Stimulated activated naive CD8-positive, alpha-beta T cell treated with anti-CD3 and anti-CD28 coated beads, Interleukin-15, Interleukin-2, amounts not matched to agents 100 ng/mL and 50 ng/mL, for 24 hours (primary cell): ENCODE results near the gene HIRA.

Experiments used
- H3K27ac Mint-ChIP-seq: one replicate; pipeline ENCODE4 v1.8.0; 2021; ENCODE audit warnings: mild to moderate bottlenecking, mixed read lengths
- H3K27me3 Mint-ChIP-seq: one replicate; pipeline ENCODE4 v1.8.0; 2021; ENCODE audit warnings: mixed read lengths
- H3K36me3 Mint-ChIP-seq: one replicate; pipeline ENCODE4 v1.8.0; 2021; ENCODE audit warnings: low read depth, mixed read lengths
- H3K4me1 Mint-ChIP-seq: one replicate; pipeline ENCODE4 v1.8.0; 2021; ENCODE audit warnings: low read depth, mixed read lengths
- H3K4me3 Mint-ChIP-seq: one replicate; pipeline ENCODE4 v1.8.0; 2021; ENCODE audit warnings: mild to moderate bottlenecking, mixed read lengths
- H3K9me3 Mint-ChIP-seq: one replicate; pipeline ENCODE4 v1.8.0; 2021; ENCODE audit warnings: mixed read lengths

HIRA gene

GRCh38 chr22:19431649-19432132 is at the start of gene HIRA:
HIRA (minus strand) TSS chr22:19431733; CDS start chr22:19431476, 257 bp downstream.
- Mint-ChIP-seq H3K9me3 (no peaks in the 10 kb centered on the region), H3K4me1 (peaks cover 52% of the 10 kb centered on the region), H3K36me3 (peaks cover 40% of the 10 kb centered on the region)

GRCh38 chr22:19480789-19481188 is 49.3 kb upstream of the HIRA start:
- H3K4me1 Mint-ChIP-seq = peaks cover 35% of the 10 kb centered on the region
- H3K4me3 Mint-ChIP-seq = peak overlapping the region; percentile 94
- H3K27me3 Mint-ChIP-seq = no peaks in the 10 kb centered on the region
- H3K27ac Mint-ChIP-seq = peak overlapping the region; percentile 99
- H3K36me3 Mint-ChIP-seq = peaks cover 46% of the 10 kb centered on the region
- H3K9me3 Mint-ChIP-seq = no peaks in the 10 kb centered on the region

More at GRCh38 chr22:19431649-19432132, at the start of gene HIRA:
- Mint-ChIP-seq H3K27ac (peak within 1 kb of the TSS; percentile 94), H3K27me3 (no peaks in the 10 kb centered on the region), H3K4me3 (peak within 1 kb of the TSS; percentile 86)

- H3K4me1 Mint-ChIP-seq = peaks cover 37% of the 10 kb centered on the region
- peak overlapping the region; percentile 99 for H3K27ac Mint-ChIP-seq
- H3K36me3 Mint-ChIP-seq = peaks cover 42% of the 10 kb centered on the region
- H3K27me3 Mint-ChIP-seq = no peaks in the 10 kb centered on the region
- peak overlapping the region; percentile 94 for H3K4me3 Mint-ChIP-seq
- H3K9me3 Mint-ChIP-seq = no peaks in the 10 kb centered on the region
These were observed 48.6 kb upstream of the HIRA start for GRCh38 chr22:19480173-19480568.

- no peaks in the 10 kb centered on the region for H3K9me3 Mint-ChIP-seq
- H3K27me3 Mint-ChIP-seq = no peaks in the 10 kb centered on the region
- peaks cover 37% of the 10 kb centered on the region for H3K4me1 Mint-ChIP-seq
- H3K27ac Mint-ChIP-seq = peak within 1 kb of the TSS; percentile 99
- H3K36me3 Mint-ChIP-seq = peaks cover 36% of the 10 kb centered on the region
- peak within 1 kb of the TSS; percentile 94 for H3K4me3 Mint-ChIP-seq
These were observed 48.0 kb upstream of the HIRA start, which contains the start of gene CDC45 for GRCh38 chr22:19479355-19480172. CDC45 (plus strand) TSS chr22:19479920; CDS start chr22:19479969, 49 bp downstream.

- Mint-ChIP-seq H3K27me3 (no peaks in the 10 kb centered on the region), H3K4me3 (peak within 1 kb of the TSS; percentile 94), H3K4me1 (peaks cover 37% of the 10 kb centered on the region), H3K27ac (peak within 1 kb of the TSS; percentile 99), H3K9me3 (no peaks in the 10 kb centered on the region), H3K36me3 (peaks cover 32% of the 10 kb centered on the region)
These were observed 47.4 kb upstream of the HIRA start, which contains the start of gene UFD1 for GRCh38 chr22:19478901-19479354. UFD1 (minus strand) TSS chr22:19479193; CDS start chr22:19479085, 108 bp downstream.

- Mint-ChIP-seq H3K27me3 (no peaks in the 10 kb centered on the region), H3K4me1 (peaks cover 37% of the 10 kb centered on the region), H3K4me3 (peak overlapping the region; percentile 94), H3K36me3 (peaks cover 32% of the 10 kb centered on the region), H3K27ac (peak overlapping the region; percentile 77), H3K9me3 (no peaks in the 10 kb centered on the region)
These were observed 46.7 kb upstream of the HIRA start for GRCh38 chr22:19478045-19478900.

- H3K27me3 Mint-ChIP-seq = no peaks in the 10 kb centered on the region
- no peaks in the 10 kb centered on the region for H3K9me3 Mint-ChIP-seq
- H3K27ac Mint-ChIP-seq = peak overlapping the region; percentile 77
- peaks cover 36% of the 10 kb centered on the region for H3K36me3 Mint-ChIP-seq
- peak overlapping the region; percentile 94 for H3K4me3 Mint-ChIP-seq
- H3K4me1 Mint-ChIP-seq = peaks cover 37% of the 10 kb centered on the region
These were observed 46.0 kb upstream of the HIRA start for GRCh38 chr22:19477321-19478044.

GRCh38 chr22:19476023-19476422 is 44.5 kb upstream of the HIRA start:
- Mint-ChIP-seq H3K36me3 (peaks cover 48% of the 10 kb centered on the region), H3K9me3 (no peaks in the 10 kb centered on the region), H3K27me3 (no peaks in the 10 kb centered on the region), H3K27ac (no peak overlapping the region), H3K4me3 (no peak overlapping the region), H3K4me1 (peaks cover 37% of the 10 kb centered on the region)

GRCh38 chr22:19473578-19473977 is 42.0 kb upstream of the HIRA start:
- Mint-ChIP-seq H3K27me3 (no peaks in the 10 kb centered on the region), H3K27ac (no peak overlapping the region), H3K4me1 (peaks cover 21% of the 10 kb centered on the region), H3K9me3 (no peaks in the 10 kb centered on the region), H3K4me3 (no peak overlapping the region), H3K36me3 (peaks cover 44% of the 10 kb centered on the region)

- H3K27me3 Mint-ChIP-seq = no peaks in the 10 kb centered on the region
- no peaks in the 10 kb centered on the region for H3K9me3 Mint-ChIP-seq
- peaks cover 12% of the 10 kb centered on the region for H3K4me1 Mint-ChIP-seq
- H3K4me3 Mint-ChIP-seq = no peak overlapping the region
- H3K27ac Mint-ChIP-seq = no peak overlapping the region
- peaks cover 57% of the 10 kb centered on the region for H3K36me3 Mint-ChIP-seq
These were observed 40.7 kb upstream of the HIRA start for GRCh38 chr22:19472233-19472632.

GRCh38 chr22:19471572-19471971 is 40.0 kb upstream of the HIRA start:
- no peaks in the 10 kb centered on the region for H3K27me3 Mint-ChIP-seq
- H3K9me3 Mint-ChIP-seq = no peaks in the 10 kb centered on the region
- no peak overlapping the region for H3K27ac Mint-ChIP-seq
- peaks cover 8% of the 10 kb centered on the region for H3K4me1 Mint-ChIP-seq
- H3K36me3 Mint-ChIP-seq = peaks cover 60% of the 10 kb centered on the region
- no peak overlapping the region for H3K4me3 Mint-ChIP-seq

- Mint-ChIP-seq H3K36me3 (peaks cover 74% of the 10 kb centered on the region), H3K4me3 (no peak overlapping the region), H3K27me3 (no peaks in the 10 kb centered on the region), H3K4me1 (no peaks in the 10 kb centered on the region), H3K9me3 (no peaks in the 10 kb centered on the region), H3K27ac (no peak overlapping the region)
These were observed 38.5 kb upstream of the HIRA start for GRCh38 chr22:19470010-19470409.

GRCh38 chr22:19469421-19469820 is 37.9 kb upstream of the HIRA start:
- Mint-ChIP-seq H3K36me3 (peaks cover 78% of the 10 kb centered on the region), H3K9me3 (no peaks in the 10 kb centered on the region), H3K4me3 (no peak overlapping the region), H3K27ac (no peak overlapping the region), H3K4me1 (no peaks in the 10 kb centered on the region), H3K27me3 (no peaks in the 10 kb centered on the region)

GRCh38 chr22:19467912-19468311 is 36.4 kb upstream of the HIRA start:
- Mint-ChIP-seq H3K9me3 (no peaks in the 10 kb centered on the region), H3K27me3 (no peaks in the 10 kb centered on the region), H3K27ac (no peak overlapping the region), H3K4me3 (no peak overlapping the region), H3K36me3 (peaks cover 67% of the 10 kb centered on the region), H3K4me1 (no peaks in the 10 kb centered on the region)
